Measurements from ENCODE around the gene FAM171A1. TPM values are rescaled to one million over a fixed set of nuclear protein-coding genes. Genes with fewer than 3 reads are reported as not detected.
"Not testable (repeated sequence)": the region's sequence is repeated elsewhere in the genome, so short reads cannot be mapped to it uniquely, and the experiment has no call there.

FAM171A1 gene
- total RNA-seq (2014; rRNA removed; shearing (Covaris generic); ENCODE audit: low replicate concordance) = 26.2 and 27.3 TPM in 2 replicates

GRCh38 chr10:15370856-15371701 is at the start of gene FAM171A1:
Gene FAM171A1 (minus strand): TSS chr10:15371289. CDS start chr10:15371052, 237 bp downstream.
- Histone ChIP-seq H3K9me3 (no peaks in the 10 kb centered on the region), H3K36me3 (peaks cover 8% of the 10 kb centered on the region; the same call in 1 of the 2 replicates), H3K4me3 (peak within 1 kb of the TSS; percentile 70), H3K27me3 (no peaks in the 10 kb centered on the region)
- DNase-seq = peak; percentile 74

- no peak for DNase-seq
- H3K27me3 ChIP-seq = no peaks in the 10 kb centered on the region
- H3K9me3 ChIP-seq = peaks cover 4% of the 10 kb centered on the region
- H3K36me3 ChIP-seq = no peaks in the 10 kb centered on the region
- no peak overlapping the region for H3K4me3 ChIP-seq
Observed at GRCh38 chr10:15420858-15421257, 49.8 kb upstream of the FAM171A1 start.

GRCh38 chr10:15419279-15419874 is 48.3 kb upstream of the FAM171A1 start:
- H3K9me3 ChIP-seq = peaks cover 11% of the 10 kb centered on the region
- no peak overlapping the region for H3K4me3 ChIP-seq
- no peaks in the 10 kb centered on the region for H3K36me3 ChIP-seq
- peak; percentile 25 for DNase-seq
- no peaks in the 10 kb centered on the region for H3K27me3 ChIP-seq

- Histone ChIP-seq H3K36me3 (no peaks in the 10 kb centered on the region), H3K9me3 (peaks cover 11% of the 10 kb centered on the region), H3K4me3 (no peak overlapping the region), H3K27me3 (no peaks in the 10 kb centered on the region)
- no peak for DNase-seq
Observed at GRCh38 chr10:15416034-15416433, 44.9 kb upstream of the FAM171A1 start.

- DNase-seq = no peak
- Histone ChIP-seq H3K4me3 (no peak overlapping the region), H3K27me3 (no peaks in the 10 kb centered on the region), H3K36me3 (no peaks in the 10 kb centered on the region), H3K9me3 (peaks cover 8% of the 10 kb centered on the region)
Observed at GRCh38 chr10:15411010-15411409, 39.9 kb upstream of the FAM171A1 start.

- H3K9me3 ChIP-seq, H3K36me3 ChIP-seq, DNase-seq, H3K4me3 ChIP-seq, H3K27me3 ChIP-seq: not testable (repeated sequence)
Observed at GRCh38 chr10:15409350-15409749, 38.3 kb upstream of the FAM171A1 start.

- H3K9me3 ChIP-seq = no peaks in the 10 kb centered on the region
- H3K36me3 ChIP-seq = no peaks in the 10 kb centered on the region
- no peak overlapping the region for H3K4me3 ChIP-seq
- H3K27me3 ChIP-seq = no peaks in the 10 kb centered on the region
- no peak for DNase-seq
Observed at GRCh38 chr10:15408557-15408956, 37.5 kb upstream of the FAM171A1 start.

- no peaks in the 10 kb centered on the region for H3K9me3 ChIP-seq
- H3K27me3 ChIP-seq = no peaks in the 10 kb centered on the region
- H3K4me3 ChIP-seq = no peak overlapping the region
- no peaks in the 10 kb centered on the region for H3K36me3 ChIP-seq
- DNase-seq = no peak
Observed at GRCh38 chr10:15405319-15405718, 34.2 kb upstream of the FAM171A1 start.

GRCh38 chr10:15401382-15401781 is 30.3 kb upstream of the FAM171A1 start:
- no peak for DNase-seq
- H3K27me3 ChIP-seq = no peaks in the 10 kb centered on the region
- no peaks in the 10 kb centered on the region for H3K9me3 ChIP-seq
- H3K4me3 ChIP-seq = no peak overlapping the region
- H3K36me3 ChIP-seq = no peaks in the 10 kb centered on the region

- not testable (repeated sequence) for H3K36me3 ChIP-seq, H3K4me3 ChIP-seq, H3K9me3 ChIP-seq, H3K27me3 ChIP-seq, DNase-seq
Observed at GRCh38 chr10:15400461-15400860, 29.4 kb upstream of the FAM171A1 start.

GRCh38 chr10:15399060-15399661 is 28.1 kb upstream of the FAM171A1 start:
- Histone ChIP-seq H3K36me3 (no peaks in the 10 kb centered on the region), H3K27me3 (no peaks in the 10 kb centered on the region), H3K9me3 (no peaks in the 10 kb centered on the region), H3K4me3 (no peak overlapping the region)
- no peak for DNase-seq

- Histone ChIP-seq H3K36me3 (no peaks in the 10 kb centered on the region), H3K27me3 (no peaks in the 10 kb centered on the region), H3K4me3 (no peak overlapping the region), H3K9me3 (no peaks in the 10 kb centered on the region)
- DNase-seq = no peak
Observed at GRCh38 chr10:15395935-15396334, 24.8 kb upstream of the FAM171A1 start.

GRCh38 chr10:15393139-15393825 is 22.2 kb upstream of the FAM171A1 start:
- H3K36me3 ChIP-seq = no peaks in the 10 kb centered on the region
- no peaks in the 10 kb centered on the region for H3K9me3 ChIP-seq
- H3K4me3 ChIP-seq = no peak overlapping the region
- H3K27me3 ChIP-seq = no peaks in the 10 kb centered on the region
- no peak for DNase-seq

GRCh38 chr10:15391491-15391890 is 20.4 kb upstream of the FAM171A1 start:
- no peaks in the 10 kb centered on the region for H3K9me3 ChIP-seq
- no peaks in the 10 kb centered on the region for H3K27me3 ChIP-seq
- no peak for DNase-seq
- H3K36me3 ChIP-seq = no peaks in the 10 kb centered on the region
- H3K4me3 ChIP-seq = no peak overlapping the region

GRCh38 chr10:15388172-15388571 is 17.1 kb upstream of the FAM171A1 start:
- H3K36me3 ChIP-seq, DNase-seq, H3K4me3 ChIP-seq, H3K27me3 ChIP-seq, H3K9me3 ChIP-seq: not testable (repeated sequence)

GRCh38 chr10:15387021-15387420 is 15.9 kb upstream of the FAM171A1 start:
- Histone ChIP-seq H3K9me3 (no peaks in the 10 kb centered on the region), H3K4me3 (no peak overlapping the region), H3K36me3 (no peaks in the 10 kb centered on the region), H3K27me3 (no peaks in the 10 kb centered on the region; the same call in 1 of the 2 replicates)
- no peak for DNase-seq

Measured in MG63 (cell line).